Peyer's patch (tissue), 4 donors: ENCODE data around the gene ZW10. TPM values are rescaled to one million over a fixed set of nuclear protein-coding genes. Genes with fewer than 3 reads are reported as not detected.

Experiments
- DNase-seq, 3 donors: peaks; one replicate each; pipeline ENCODE4 v3.0.0-alpha.2; 2017 to 2019
- H3K27ac ChIP-seq, 4 donors: fragments of 200-600 bp; sonication (generic); one replicate each; pipeline ENCODE4 v1.5.1; 2016 to 2019
- H3K27me3 ChIP-seq, 2 donors: fragments of 200-600 bp; sonication (generic); one replicate each; pipeline ENCODE4 v1.5.1; 2019
- H3K36me3 ChIP-seq, 3 donors: fragments of 200-600 bp; sonication (generic); one replicate each; pipeline ENCODE4 v1.5.1; 2016 to 2019
- H3K4me1 ChIP-seq, 4 donors: fragments of 200-600 bp; sonication (generic); one replicate each; pipeline ENCODE4 v1.5.1; 2016 to 2019
- H3K4me3 ChIP-seq, 4 donors: fragments of 200-600 bp; sonication (generic); 1 replicate in 3 of 4; 2 replicates in 1 of 4; pipeline ENCODE4 v1.5.1; 2016 to 2019; ENCODE audit warnings: mild to moderate bottlenecking in 1 of 4
- H3K9me3 ChIP-seq, 4 donors: fragments of 200-600 bp; sonication (generic); one replicate each; pipeline ENCODE4 v1.5.1; 2016 to 2019; ENCODE audit warnings: mild to moderate bottlenecking in 1 of 4
- CTCF ChIP-seq, 6 experiments: fragments of 450-650 bp in 4 of 6; fragments of 200-600 bp in 2 of 6; sonication (generic) in 1 of 6; IDR thresholded peaks; one replicate each; pipeline ENCODE4 v1.5.1; 2017 to 2019; ENCODE audit warnings: antibody characterized with exemption in 6 of 6, mild to moderate bottlenecking in 3 of 6, moderate library complexity in 1 of 6
- POLR2A ChIP-seq, 2 donors: fragments of 450-650 bp; IDR thresholded peaks; one replicate each; pipeline ENCODE4 v1.5.1; 2017; ENCODE audit warnings: antibody characterized with exemption in 2 of 2, mild to moderate bottlenecking in 2 of 2, moderate library complexity in 2 of 2
- total RNA-seq, 4 donors: library from RNA; depleted of rRNA; stranded (reverse); fragments of >200 nt; gene quantifications; one replicate each; pipeline ENCODE4 v1.1.0, GENCODE V29; 2016

ZW10 gene
- total RNA-seq, 4 donors from 2014 or later, result 8.7 to 25.6 (median 9.7) TPM

DNA sequence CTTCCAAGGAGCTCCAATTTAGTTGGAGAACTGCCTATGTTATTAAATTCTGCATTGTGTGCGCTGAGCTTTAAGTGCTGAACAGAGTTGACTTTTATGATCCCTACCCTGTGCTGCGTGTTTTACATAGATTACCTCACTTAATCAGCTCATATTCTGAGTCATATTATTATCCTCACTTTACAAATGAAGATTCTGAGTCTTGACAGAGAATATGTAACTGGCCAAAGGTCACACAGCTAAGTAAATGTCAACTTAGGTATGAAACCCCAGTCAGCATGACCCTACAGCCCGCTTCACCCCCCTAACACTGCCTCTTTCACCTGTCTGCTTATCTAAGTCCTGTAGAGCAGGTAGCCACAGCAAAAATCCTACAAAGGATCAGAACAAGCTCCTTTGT is 47.6 kb downstream of the ZW10 start:
- H3K27me3 ChIP-seq, result no peaks in the 10 kb centered on the region
- DNase-seq, result no peak
- H3K27ac ChIP-seq, result peak overlapping the region in 1 of 4 donors; percentile 11
- peaks cover 0 to 4% (median 0%) of the 10 kb centered on the region in 4 donors for H3K4me1 ChIP-seq
- no peak overlapping the region for H3K4me3 ChIP-seq
- no peaks in the 10 kb centered on the region for H3K36me3 ChIP-seq
- no peaks in the 10 kb centered on the region for H3K9me3 ChIP-seq
- TF ChIP-seq CTCF (IDR thresholded peaks at IDR 0.05) (no peak), POLR2A (IDR thresholded peaks at IDR 0.05) (no peak)

GRCh38 chr11:113725407-113725806 is 48.1 kb downstream of the ZW10 start:
- Histone ChIP-seq H3K27me3 (no peaks in the 10 kb centered on the region), H3K36me3 (no peaks in the 10 kb centered on the region), H3K4me1 (peaks cover 0 to 4% (median 0%) of the 10 kb centered on the region in 4 donors), H3K4me3 (no peak overlapping the region), H3K9me3 (no peaks in the 10 kb centered on the region), H3K27ac (no peak overlapping the region)
- DNase-seq, result no peak
- TF ChIP-seq POLR2A (IDR thresholded peaks at IDR 0.05), result no peak

- Histone ChIP-seq H3K27ac (no peak overlapping the region), H3K9me3 (no peaks in the 10 kb centered on the region), H3K4me3 (no peak overlapping the region), H3K27me3 (no peaks in the 10 kb centered on the region), H3K36me3 (no peaks in the 10 kb centered on the region), H3K4me1 (peaks cover 0 to 4% (median 0%) of the 10 kb centered on the region in 4 donors)
- DNase-seq, result no peak
- no peak for TF ChIP-seq CTCF (IDR thresholded peaks at IDR 0.05)
- no peak for TF ChIP-seq POLR2A (IDR thresholded peaks at IDR 0.05)
Measured at GRCh38 chr11:113724778-113725177, 48.7 kb downstream of the ZW10 start.

- Histone ChIP-seq H3K27ac (no peak overlapping the region), H3K36me3 (no peaks in the 10 kb centered on the region), H3K27me3 (no peaks in the 10 kb centered on the region), H3K9me3 (no peaks in the 10 kb centered on the region), H3K4me1 (peaks cover 0 to 4% (median 0%) of the 10 kb centered on the region in 4 donors), H3K4me3 (no peak overlapping the region)
- DNase-seq, result no peak
- TF ChIP-seq CTCF (IDR thresholded peaks at IDR 0.05), result no peak
- TF ChIP-seq POLR2A (IDR thresholded peaks at IDR 0.05), result no peak
Measured at GRCh38 chr11:113723787-113724186, 49.7 kb downstream of the ZW10 start.

DNA sequence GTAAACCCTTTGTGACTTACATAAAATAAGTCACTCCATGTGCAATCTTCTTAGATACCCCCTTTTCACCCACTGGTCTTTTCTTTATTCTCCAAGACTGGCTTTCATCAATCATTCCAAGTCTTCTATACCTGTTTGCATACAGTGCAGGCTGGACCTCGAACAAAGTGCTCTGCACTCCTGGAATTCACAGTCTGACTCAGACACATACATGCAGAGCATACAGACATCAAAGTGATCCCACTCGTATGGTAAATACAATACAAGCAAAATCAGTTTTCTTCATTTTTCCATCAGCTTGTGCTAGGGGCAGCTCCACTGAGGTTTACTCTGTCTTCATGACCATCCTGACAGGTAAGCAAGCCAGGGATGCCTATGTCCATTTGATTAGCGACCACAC is 50.6 kb downstream of the ZW10 start:
- H3K36me3 ChIP-seq, result no peaks in the 10 kb centered on the region
- H3K27me3 ChIP-seq, result no peaks in the 10 kb centered on the region
- no peak overlapping the region for H3K4me3 ChIP-seq
- no peaks in the 10 kb centered on the region for H3K9me3 ChIP-seq
- TF ChIP-seq POLR2A (IDR thresholded peaks at IDR 0.05) (no peak), CTCF (IDR thresholded peaks at IDR 0.05) (no peak)
- peaks cover 0 to 4% (median 0%) of the 10 kb centered on the region in 4 donors for H3K4me1 ChIP-seq
- H3K27ac ChIP-seq, result no peak overlapping the region
- DNase-seq, result no peak

DNA sequence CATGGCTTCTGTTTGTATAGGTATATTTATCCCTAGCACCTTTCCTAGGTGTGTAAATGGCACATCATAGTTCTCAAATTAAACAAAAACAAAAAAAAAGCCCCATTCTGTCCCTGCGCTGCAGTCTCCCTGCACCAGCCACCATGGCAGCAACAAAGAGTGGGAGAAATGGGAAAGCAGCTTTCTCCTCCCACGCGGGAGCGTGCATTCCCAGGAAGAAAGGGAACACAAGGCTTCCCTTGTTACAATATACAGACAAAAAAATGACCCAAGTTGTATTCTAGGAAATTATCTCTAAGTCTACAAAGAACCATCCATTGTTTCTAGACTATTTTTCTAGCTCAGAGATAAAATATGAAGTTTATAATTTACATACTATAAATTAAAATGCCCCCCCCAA is 51.3 kb downstream of the ZW10 start:
- Histone ChIP-seq H3K27me3 (no peaks in the 10 kb centered on the region), H3K9me3 (no peaks in the 10 kb centered on the region), H3K36me3 (no peaks in the 10 kb centered on the region), H3K4me3 (no peak overlapping the region), H3K4me1 (peaks cover 0 to 4% (median 0%) of the 10 kb centered on the region in 4 donors), H3K27ac (no peak overlapping the region)
- no peak for DNase-seq
- TF ChIP-seq CTCF (IDR thresholded peaks at IDR 0.05) (no peak), POLR2A (IDR thresholded peaks at IDR 0.05) (no peak)
